Measurements from ENCODE around the gene WIF1. TPM values are rescaled to one million over a fixed set of nuclear protein-coding genes. Genes with fewer than 3 reads are reported as not detected.

Gene WIF1
- total RNA-seq, 3 donors from 2014 or later, result 23.4 to 25.9 TPM; not detected in 1

DNA sequence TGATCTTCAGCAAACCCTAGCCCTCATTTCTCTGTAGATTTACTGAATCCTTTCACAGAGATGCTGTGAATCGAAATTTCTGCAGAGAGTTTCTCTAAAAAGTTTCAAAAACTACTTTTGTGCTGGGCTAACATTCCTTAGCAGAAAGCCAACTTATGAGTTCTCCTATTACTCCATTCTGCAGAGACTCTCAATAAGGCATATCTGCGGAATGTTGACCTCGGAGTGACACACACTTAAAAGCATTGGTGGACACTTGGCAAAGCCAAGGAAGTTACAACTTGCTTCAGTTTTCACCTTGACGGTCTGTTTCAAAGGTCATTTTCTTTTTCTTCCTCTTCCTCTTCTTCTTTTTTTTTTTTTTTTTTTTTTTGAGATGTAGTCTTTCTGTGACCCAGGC is 75.8 kb downstream of the WIF1 start:
- no peaks in the 10 kb centered on the region for H3K9me3 ChIP-seq
- H3K4me3 ChIP-seq, result no peak overlapping the region
- no peak overlapping the region for H3K27ac ChIP-seq
- intact Hi-C loops (cut with DNase I; ENCODE audit: low total_unique reads), result no loop called here
- H3K36me3 ChIP-seq, result no peaks in the 10 kb centered on the region
- H3K4me1 ChIP-seq, result no peaks in the 10 kb centered on the region
- no peaks in the 10 kb centered on the region for H3K27me3 ChIP-seq
- DNase-seq (ENCODE audit: low spot score in 2 of 2), result no peak
- no peak for TF ChIP-seq POLR2A (IDR thresholded peaks at IDR 0.05)
- TF ChIP-seq, protein P1, sequence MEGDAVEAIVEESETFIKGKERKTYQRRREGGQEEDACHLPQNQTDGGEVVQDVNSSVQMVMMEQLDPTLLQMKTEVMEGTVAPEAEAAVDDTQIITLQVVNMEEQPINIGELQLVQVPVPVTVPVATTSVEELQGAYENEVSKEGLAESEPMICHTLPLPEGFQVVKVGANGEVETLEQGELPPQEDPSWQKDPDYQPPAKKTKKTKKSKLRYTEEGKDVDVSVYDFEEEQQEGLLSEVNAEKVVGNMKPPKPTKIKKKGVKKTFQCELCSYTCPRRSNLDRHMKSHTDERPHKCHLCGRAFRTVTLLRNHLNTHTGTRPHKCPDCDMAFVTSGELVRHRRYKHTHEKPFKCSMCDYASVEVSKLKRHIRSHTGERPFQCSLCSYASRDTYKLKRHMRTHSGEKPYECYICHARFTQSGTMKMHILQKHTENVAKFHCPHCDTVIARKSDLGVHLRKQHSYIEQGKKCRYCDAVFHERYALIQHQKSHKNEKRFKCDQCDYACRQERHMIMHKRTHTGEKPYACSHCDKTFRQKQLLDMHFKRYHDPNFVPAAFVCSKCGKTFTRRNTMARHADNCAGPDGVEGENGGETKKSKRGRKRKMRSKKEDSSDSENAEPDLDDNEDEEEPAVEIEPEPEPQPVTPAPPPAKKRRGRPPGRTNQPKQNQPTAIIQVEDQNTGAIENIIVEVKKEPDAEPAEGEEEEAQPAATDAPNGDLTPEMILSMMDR (IDR thresholded peaks at IDR 0.05), result no peak
- TF ChIP-seq POLR2AphosphoS5 (IDR thresholded peaks at IDR 0.05), result no peak

DNA sequence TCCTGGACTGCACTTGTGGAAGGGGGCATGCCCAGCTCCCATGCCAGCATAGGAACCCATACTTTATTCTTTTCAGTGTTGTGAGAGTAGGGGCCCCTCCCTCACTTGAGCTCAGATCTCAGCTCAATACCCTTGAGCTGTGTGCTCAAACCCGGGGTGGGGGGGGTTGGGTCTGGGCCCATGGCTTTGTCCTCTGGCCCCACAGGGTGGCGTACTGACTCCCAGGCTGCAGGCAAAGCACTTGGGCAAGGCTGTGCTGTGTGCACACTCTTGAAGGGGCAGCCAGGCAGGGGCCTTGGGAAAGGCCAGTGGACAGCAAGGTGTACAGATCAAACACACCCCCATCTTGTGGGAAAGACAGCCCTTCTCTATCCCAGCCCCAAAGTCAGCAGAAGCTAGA is 81.8 kb downstream of the WIF1 start:
- Histone ChIP-seq H3K4me1 (no peaks in the 10 kb centered on the region), H3K36me3 (no peaks in the 10 kb centered on the region), H3K27me3 (no peaks in the 10 kb centered on the region), H3K27ac (no peak overlapping the region), H3K4me3 (no peak overlapping the region), H3K9me3 (peaks cover 4 to 7% of the 10 kb centered on the region in 2 donors)
- intact Hi-C loops (cut with DNase I; ENCODE audit: low total_unique reads), result no loop called here
- no peak for DNase-seq (ENCODE audit: low spot score in 2 of 2)
- TF ChIP-seq, protein P1 (IDR thresholded peaks at IDR 0.05), result no peak
- TF ChIP-seq POLR2AphosphoS5 (IDR thresholded peaks at IDR 0.05) (no peak), POLR2A (IDR thresholded peaks at IDR 0.05) (no peak)

DNA sequence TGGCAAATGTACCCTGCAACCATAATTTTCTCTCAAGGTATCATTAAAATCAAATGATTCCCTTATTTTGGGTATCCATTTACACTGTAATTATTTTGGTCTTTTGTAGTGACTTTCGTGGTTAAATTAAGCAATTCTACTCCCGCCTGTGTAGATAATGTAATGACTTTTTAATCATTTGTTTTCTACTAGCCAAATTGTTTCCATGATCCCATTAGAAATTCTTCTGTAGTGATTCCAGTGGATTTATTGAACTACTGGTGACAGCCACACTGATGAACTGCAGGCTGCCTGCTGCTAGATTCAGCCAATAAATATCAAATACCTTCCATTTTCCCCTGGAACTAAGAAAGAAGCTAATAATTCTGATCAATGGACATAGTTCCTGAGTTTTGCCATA is 96.0 kb downstream of the WIF1 start:
- intact Hi-C loops (cut with DNase I; ENCODE audit: low total_unique reads), result no loop called here
- Histone ChIP-seq H3K27me3 (no peaks in the 10 kb centered on the region), H3K36me3 (no peaks in the 10 kb centered on the region), H3K9me3 (peaks cover 3 to 7% of the 10 kb centered on the region in 2 donors), H3K4me1 (no peaks in the 10 kb centered on the region), H3K27ac (no peak overlapping the region), H3K4me3 (no peak overlapping the region)
- DNase-seq (ENCODE audit: low spot score in 2 of 2), result no peak
- TF ChIP-seq POLR2AphosphoS5 (IDR thresholded peaks at IDR 0.05) (no peak), POLR2A (IDR thresholded peaks at IDR 0.05) (no peak)
- TF ChIP-seq, protein P1 (IDR thresholded peaks at IDR 0.05), result no peak

DNA sequence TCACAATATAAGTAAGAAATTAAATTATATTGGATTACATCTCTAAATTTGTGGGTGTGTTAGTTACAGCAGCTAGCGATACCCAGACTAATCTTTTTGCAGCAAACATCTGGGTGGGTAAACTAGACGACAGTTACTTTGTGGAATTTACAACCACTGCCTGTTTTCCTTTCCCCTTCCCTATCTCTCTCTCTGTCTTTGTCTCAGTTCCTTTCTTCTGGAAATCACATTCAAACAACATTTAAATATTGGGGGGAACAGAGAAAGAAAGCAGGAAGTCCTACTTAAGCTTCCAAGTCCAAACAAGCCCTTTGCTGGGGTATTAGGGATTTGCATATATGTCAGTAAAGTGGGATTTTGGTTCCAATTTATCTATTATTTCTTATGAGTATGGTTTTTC is 97.6 kb downstream of the WIF1 start:
- no peaks in the 10 kb centered on the region for H3K27me3 ChIP-seq
- TF ChIP-seq POLR2AphosphoS5 (IDR thresholded peaks at IDR 0.05) (no peak), POLR2A (IDR thresholded peaks at IDR 0.05) (no peak)
- TF ChIP-seq, protein P1 (IDR thresholded peaks at IDR 0.05), result no peak
- no peaks in the 10 kb centered on the region for H3K36me3 ChIP-seq
- no peaks in the 10 kb centered on the region for H3K4me1 ChIP-seq
- peaks cover 3 to 7% of the 10 kb centered on the region in 2 donors for H3K9me3 ChIP-seq
- H3K4me3 ChIP-seq, result no peak overlapping the region
- H3K27ac ChIP-seq, result no peak overlapping the region
- intact Hi-C loops (cut with DNase I; ENCODE audit: low total_unique reads), result no loop called here
- no peak for DNase-seq (ENCODE audit: low spot score in 2 of 2)

DNA sequence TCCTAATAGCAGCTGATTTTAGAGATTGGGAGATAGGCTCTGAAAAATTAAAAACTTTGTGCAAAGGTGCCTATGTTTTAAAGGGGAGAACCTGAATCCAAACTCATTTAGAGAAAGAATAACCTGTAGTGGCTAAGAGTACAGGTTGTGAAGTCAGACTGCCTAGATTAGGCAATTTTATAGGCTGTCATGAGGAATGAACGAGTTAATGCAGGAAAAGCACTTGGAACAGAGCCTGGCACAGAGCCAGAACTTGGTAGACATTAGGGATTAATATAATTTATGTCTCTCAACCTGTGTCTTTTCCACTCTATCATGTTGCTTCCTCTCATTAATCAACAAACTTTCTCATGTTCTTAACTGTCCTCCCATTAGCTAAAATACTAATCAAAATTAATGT is 98.1 kb downstream of the WIF1 start:
- DNase-seq (ENCODE audit: low spot score in 2 of 2), result no peak
- Histone ChIP-seq H3K4me1 (no peaks in the 10 kb centered on the region), H3K9me3 (peaks cover 3 to 7% of the 10 kb centered on the region in 2 donors), H3K27ac (no peak overlapping the region), H3K4me3 (no peak overlapping the region), H3K36me3 (no peaks in the 10 kb centered on the region), H3K27me3 (no peaks in the 10 kb centered on the region)
- TF ChIP-seq POLR2A (IDR thresholded peaks at IDR 0.05) (no peak), POLR2AphosphoS5 (IDR thresholded peaks at IDR 0.05) (no peak)
- TF ChIP-seq, protein P1 (IDR thresholded peaks at IDR 0.05), result no peak
- intact Hi-C loops (cut with DNase I; ENCODE audit: low total_unique reads), result no loop called here
